Neuron (in vitro differentiated cells): Measurements from ENCODE around the gene PDHB.

Experiments used
- H2AFZ ChIP-seq: one replicate; pipeline ENCODE4 v1.6.1; 2013; ENCODE audit warnings: low read depth, mild to moderate bottlenecking, inconsistent platforms, low read length, moderate library complexity
- H3K27me3 ChIP-seq: one replicate; pipeline ENCODE4 v1.6.1; 2013; ENCODE audit warnings: low read length; ENCODE audit not compliant: insufficient read depth
- H3K36me3 ChIP-seq: one replicate; pipeline ENCODE4 v1.6.1; 2013; ENCODE audit warnings: low read length; ENCODE audit not compliant: insufficient read depth
- H3K4me1 ChIP-seq: one replicate; pipeline ENCODE4 v1.6.1; 2013; ENCODE audit warnings: low read length; ENCODE audit not compliant: insufficient read depth
- H3K4me3 ChIP-seq: 2 replicates; pipeline ENCODE4 v1.5.1; 2013; ENCODE audit warnings: mild to moderate bottlenecking, low read length, moderate library complexity
- H3K9me3 ChIP-seq: one replicate; pipeline ENCODE4 v1.6.1; 2013; ENCODE audit warnings: low read length

Gene PDHB

GRCh38 chr3:58384381-58385090 is 49.1 kb downstream of the PDHB start:
- no peaks in the 10 kb centered on the region for H3K27me3 ChIP-seq
- peaks cover 6% of the 10 kb centered on the region for H3K4me1 ChIP-seq
- H3K4me3 ChIP-seq, result no peak overlapping the region
- H2AFZ ChIP-seq, result no peak overlapping the region
- H3K9me3 ChIP-seq, result no peaks in the 10 kb centered on the region
- no peaks in the 10 kb centered on the region for H3K36me3 ChIP-seq

- Histone ChIP-seq H3K9me3 (no peaks in the 10 kb centered on the region), H3K4me1 (peaks cover 3% of the 10 kb centered on the region), H3K36me3 (no peaks in the 10 kb centered on the region), H3K4me3 (no peak overlapping the region), H3K27me3 (no peaks in the 10 kb centered on the region), H2AFZ (no peak overlapping the region)
Observed at GRCh38 chr3:58383904-58384303, 49.7 kb downstream of the PDHB start.

- Histone ChIP-seq H3K9me3 (no peaks in the 10 kb centered on the region), H3K27me3 (no peaks in the 10 kb centered on the region), H3K36me3 (no peaks in the 10 kb centered on the region), H2AFZ (no peak overlapping the region), H3K4me3 (no peak overlapping the region), H3K4me1 (no peaks in the 10 kb centered on the region)
Observed at GRCh38 chr3:58383476-58383875, 50.2 kb downstream of the PDHB start.

- Histone ChIP-seq H2AFZ (no peak overlapping the region), H3K9me3 (no peaks in the 10 kb centered on the region), H3K4me3 (no peak overlapping the region), H3K4me1 (no peaks in the 10 kb centered on the region), H3K36me3 (no peaks in the 10 kb centered on the region), H3K27me3 (no peaks in the 10 kb centered on the region)
Observed at GRCh38 chr3:58379351-58380073, 54.1 kb downstream of the PDHB start.

- H3K27me3 ChIP-seq, result no peaks in the 10 kb centered on the region
- H3K4me1 ChIP-seq, result no peaks in the 10 kb centered on the region
- no peak overlapping the region for H2AFZ ChIP-seq
- H3K9me3 ChIP-seq, result no peaks in the 10 kb centered on the region
- H3K4me3 ChIP-seq, result no peak overlapping the region
- no peaks in the 10 kb centered on the region for H3K36me3 ChIP-seq
Observed at GRCh38 chr3:58377750-58378149, 55.9 kb downstream of the PDHB start.
